Mesothelial cell of epicardium (in vitro differentiated cells): ENCODE measurements around the gene STAB1. TPM values are rescaled to one million over a fixed set of nuclear protein-coding genes. Genes with fewer than 3 reads are reported as not detected.
A peak's percentile ranks its signal among the peaks of the same experiment; 100 is the strongest.

Experiments used
- DNase-seq, 2 experiments: peaks; one replicate each; pipeline ENCODE4 v3.0.0; 2021; ENCODE audit warnings: low spot score in 2 of 2; ENCODE audit not compliant: unreplicated experiment in 2 of 2
- H3K27ac Mint-ChIP-seq: 2 replicates; pipeline ENCODE4 v1.8.0; 2021; ENCODE audit warnings: mixed read lengths
- H3K27me3 Mint-ChIP-seq: 2 replicates; pipeline ENCODE4 v1.8.0; 2021; ENCODE audit warnings: low read depth, mixed read lengths
- H3K36me3 Mint-ChIP-seq: 2 replicates; pipeline ENCODE4 v1.8.0; 2021; ENCODE audit warnings: mixed read lengths
- H3K4me1 Mint-ChIP-seq: 2 replicates; pipeline ENCODE4 v1.8.0; 2021; ENCODE audit warnings: mixed read lengths
- H3K4me3 Mint-ChIP-seq: 2 replicates; pipeline ENCODE4 v1.8.0; 2021; ENCODE audit warnings: mild to moderate bottlenecking, moderate library complexity, mixed read lengths
- H3K9me3 Mint-ChIP-seq: 2 replicates; pipeline ENCODE4 v1.8.0; 2021; ENCODE audit warnings: mixed read lengths
- CTCF ChIP-seq: fragments of 200-600 bp; sonication (generic); IDR thresholded peaks from one replicate; pipeline ENCODE4 v1.5.0; 2021; ENCODE audit warnings: antibody characterized with exemption; ENCODE audit not compliant: unreplicated experiment
- total RNA-seq: library from RNA; stranded (reverse); gene quantifications from 3 replicates; pipeline ENCODE4 v1.2.1, GENCODE V29; 2021

The STAB1 gene
- total RNA-seq, 1 donor from 2014 or later, result 0.29 TPM

- peaks cover 22% of the 10 kb centered on the region for H3K4me1 Mint-ChIP-seq
- H3K9me3 Mint-ChIP-seq, result no peaks in the 10 kb centered on the region
- no peak for DNase-seq
- H3K4me3 Mint-ChIP-seq, result no peak overlapping the region
- H3K36me3 Mint-ChIP-seq, result peaks cover 8% of the 10 kb centered on the region
- TF ChIP-seq CTCF, result no peak
- no peak overlapping the region for H3K27ac Mint-ChIP-seq
- H3K27me3 Mint-ChIP-seq, result no peaks in the 10 kb centered on the region
Observed at GRCh38 chr3:52521488-52521824, 26.3 kb downstream of the STAB1 start.

GRCh38 chr3:52521881-52522650 is 26.9 kb downstream of the STAB1 start:
- no peak for TF ChIP-seq CTCF
- DNase-seq, result no peak
- H3K4me3 Mint-ChIP-seq, result no peak overlapping the region
- H3K36me3 Mint-ChIP-seq, result peaks cover 8% of the 10 kb centered on the region
- no peak overlapping the region for H3K27ac Mint-ChIP-seq
- H3K9me3 Mint-ChIP-seq, result no peaks in the 10 kb centered on the region
- H3K27me3 Mint-ChIP-seq, result no peaks in the 10 kb centered on the region
- peaks cover 23% of the 10 kb centered on the region for H3K4me1 Mint-ChIP-seq

- no peak for TF ChIP-seq CTCF
- peaks cover 8% of the 10 kb centered on the region for H3K36me3 Mint-ChIP-seq
- no peak overlapping the region for H3K27ac Mint-ChIP-seq
- H3K27me3 Mint-ChIP-seq, result no peaks in the 10 kb centered on the region
- no peak overlapping the region for H3K4me3 Mint-ChIP-seq
- H3K9me3 Mint-ChIP-seq, result no peaks in the 10 kb centered on the region
- DNase-seq, result no peak
- peaks cover 23% of the 10 kb centered on the region for H3K4me1 Mint-ChIP-seq
Observed at GRCh38 chr3:52522651-52523251, 27.6 kb downstream of the STAB1 start.

- no peak for DNase-seq
- no peak for TF ChIP-seq CTCF
- peaks cover 10% of the 10 kb centered on the region for H3K36me3 Mint-ChIP-seq
- no peak overlapping the region for H3K4me3 Mint-ChIP-seq
- peaks cover 23% of the 10 kb centered on the region for H3K4me1 Mint-ChIP-seq
- no peaks in the 10 kb centered on the region for H3K9me3 Mint-ChIP-seq
- peak overlapping the region; percentile 72 for H3K27ac Mint-ChIP-seq
- H3K27me3 Mint-ChIP-seq, result no peaks in the 10 kb centered on the region
Observed at GRCh38 chr3:52523386-52524257, 28.5 kb downstream of the STAB1 start.

GRCh38 chr3:52524258-52524751 is 29.2 kb downstream of the STAB1 start:
- peaks cover 10% of the 10 kb centered on the region for H3K36me3 Mint-ChIP-seq
- H3K4me1 Mint-ChIP-seq, result peaks cover 21% of the 10 kb centered on the region
- no peaks in the 10 kb centered on the region for H3K9me3 Mint-ChIP-seq
- DNase-seq, result no peak
- no peak overlapping the region for H3K4me3 Mint-ChIP-seq
- H3K27ac Mint-ChIP-seq, result peak overlapping the region; percentile 72
- TF ChIP-seq CTCF, result no peak
- H3K27me3 Mint-ChIP-seq, result no peaks in the 10 kb centered on the region
